Left lung (tissue), 10 donors: ENCODE measurements around the gene MADD. TPM values are rescaled to one million over a fixed set of nuclear protein-coding genes. Genes with fewer than 3 reads are reported as not detected.

Experiments used
- ATAC-seq: fragments of 200-7000 bp; cut with Tn5 transposase; one replicate; pipeline ENCODE4 v1.9.1; 2020; ENCODE audit warnings: moderate library complexity
- DNase-seq, 4 donors: peaks; one replicate each; pipeline ENCODE4 v3.0.0-alpha.2; 2013 to 2020
- H3K27ac ChIP-seq, 2 donors: fragments of 200-600 bp; sonication (generic) in 1 of 2; one replicate each; pipeline versions ENCODE4 v1.5.0 to v1.8.0; 2020 to 2021
- H3K27me3 ChIP-seq, 2 donors: fragments of 200-600 bp; sonication (generic) in 1 of 2; one replicate each; pipeline versions ENCODE4 v1.5.0 to v1.8.0; 2020 to 2021
- H3K36me3 ChIP-seq, 2 donors: fragments of 200-600 bp; sonication (generic) in 1 of 2; one replicate each; pipeline versions ENCODE4 v1.5.0 to v1.8.0; 2020 to 2021
- H3K4me1 ChIP-seq, 2 donors: fragments of 200-600 bp; one replicate each; pipeline ENCODE4 v1.8.0; 2021
- H3K4me3 ChIP-seq, 2 donors: fragments of 200-600 bp; sonication (generic) in 1 of 2; one replicate each; pipeline versions ENCODE4 v1.5.0 to v1.8.0; 2020 to 2021; ENCODE audit warnings: mild to moderate bottlenecking in 1 of 2
- H3K9me3 ChIP-seq, 2 donors: fragments of 200-600 bp; sonication (generic) in 1 of 2; one replicate each; pipeline versions ENCODE4 v1.5.0 to v1.8.0; 2020 to 2021
- intact Hi-C, 2 donors: fragments of 100-400 bp; cut with DNase I; formaldehyde crosslinking; loops; one replicate each; pipeline versions ENCODE4 v1.11.2 to v1.14.2; 2022
- polyA plus RNA-seq, 6 donors: library from polyadenylated mRNA; unstranded; fragments of 120-200 nt; gene quantifications; one replicate each; pipeline ENCODE4 v1.2.1, GENCODE V29; 2013; ENCODE audit not compliant: insufficient read length in 6 of 6
- total RNA-seq, 2 donors: library from RNA; stranded (reverse); fragmentation: NEBNext Ultra II Directional; extraction: Animal tissue kit (Norgen Biotek cat#: 25700); gene quantifications; one replicate each; pipeline ENCODE4 v1.2.1, GENCODE V29; 2021
- TF ChIP-seq, protein P1 (sequence below), 2 donors: fragments of 200-600 bp; sonication (generic) in 1 of 2; IDR thresholded peaks; one replicate each; pipeline versions ENCODE4 v1.5.0 to v1.8.0; 2021; ENCODE audit warnings: antibody characterized with exemption in 2 of 2
- donor health status: DM: no; HTN: yes; CAD: no.
- donor health status: DM: no; HTN: no; CAD: no.

Gene MADD
- total and polyA plus RNA-seq, 8 donors = 33.0 to 53.8 (median 51.9) TPM

DNA sequence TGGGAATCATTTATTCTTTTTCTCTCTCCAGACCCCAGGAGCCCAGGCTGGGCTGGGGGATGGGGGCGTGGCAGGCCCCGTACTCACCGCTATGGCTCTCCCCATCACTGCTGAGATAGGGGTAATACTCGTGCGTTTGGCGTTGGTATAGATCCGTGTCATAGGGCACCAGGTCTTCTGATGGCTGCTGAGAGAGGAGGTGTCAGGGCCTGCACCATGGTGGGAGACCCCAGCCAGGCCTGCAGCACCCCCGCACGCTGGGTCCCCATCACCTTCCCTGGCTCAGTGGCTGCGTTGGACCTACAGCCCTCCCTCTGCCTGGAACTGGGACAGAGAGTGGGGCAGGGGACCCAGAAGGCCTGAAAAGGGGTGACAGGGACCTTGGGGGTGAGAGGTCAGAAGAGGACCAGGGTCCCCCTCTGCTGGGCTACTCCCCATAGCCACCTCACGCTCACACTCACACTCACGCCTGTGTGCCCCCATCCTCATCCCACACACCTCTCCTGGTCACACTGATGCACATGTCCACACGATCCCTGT lies 105.7 kb downstream of the MADD start:
- Histone ChIP-seq H3K4me3 (peak overlapping the region in 1 of 2 donors; percentile 67), H3K27me3 (no peaks in the 10 kb centered on the region), H3K27ac (peak overlapping the region in 1 of 2 donors; percentile 93), H3K36me3 (peaks cover 0 to 55% of the 10 kb centered on the region in 2 donors), H3K9me3 (no peaks in the 10 kb centered on the region), H3K4me1 (peaks cover 0 to 48% of the 10 kb centered on the region in 2 donors)
- DNase-seq (no peak), ATAC-seq (no peak)
- intact Hi-C loops = loop anchor here in 1 of 2 donors (10.0 kb wide), 1 partner anchor 79 kb away; no protein-coding TSS in a partner anchor
- TF ChIP-seq, protein P1, sequence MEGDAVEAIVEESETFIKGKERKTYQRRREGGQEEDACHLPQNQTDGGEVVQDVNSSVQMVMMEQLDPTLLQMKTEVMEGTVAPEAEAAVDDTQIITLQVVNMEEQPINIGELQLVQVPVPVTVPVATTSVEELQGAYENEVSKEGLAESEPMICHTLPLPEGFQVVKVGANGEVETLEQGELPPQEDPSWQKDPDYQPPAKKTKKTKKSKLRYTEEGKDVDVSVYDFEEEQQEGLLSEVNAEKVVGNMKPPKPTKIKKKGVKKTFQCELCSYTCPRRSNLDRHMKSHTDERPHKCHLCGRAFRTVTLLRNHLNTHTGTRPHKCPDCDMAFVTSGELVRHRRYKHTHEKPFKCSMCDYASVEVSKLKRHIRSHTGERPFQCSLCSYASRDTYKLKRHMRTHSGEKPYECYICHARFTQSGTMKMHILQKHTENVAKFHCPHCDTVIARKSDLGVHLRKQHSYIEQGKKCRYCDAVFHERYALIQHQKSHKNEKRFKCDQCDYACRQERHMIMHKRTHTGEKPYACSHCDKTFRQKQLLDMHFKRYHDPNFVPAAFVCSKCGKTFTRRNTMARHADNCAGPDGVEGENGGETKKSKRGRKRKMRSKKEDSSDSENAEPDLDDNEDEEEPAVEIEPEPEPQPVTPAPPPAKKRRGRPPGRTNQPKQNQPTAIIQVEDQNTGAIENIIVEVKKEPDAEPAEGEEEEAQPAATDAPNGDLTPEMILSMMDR (IDR thresholded peaks at IDR 0.05) = no peak

DNA sequence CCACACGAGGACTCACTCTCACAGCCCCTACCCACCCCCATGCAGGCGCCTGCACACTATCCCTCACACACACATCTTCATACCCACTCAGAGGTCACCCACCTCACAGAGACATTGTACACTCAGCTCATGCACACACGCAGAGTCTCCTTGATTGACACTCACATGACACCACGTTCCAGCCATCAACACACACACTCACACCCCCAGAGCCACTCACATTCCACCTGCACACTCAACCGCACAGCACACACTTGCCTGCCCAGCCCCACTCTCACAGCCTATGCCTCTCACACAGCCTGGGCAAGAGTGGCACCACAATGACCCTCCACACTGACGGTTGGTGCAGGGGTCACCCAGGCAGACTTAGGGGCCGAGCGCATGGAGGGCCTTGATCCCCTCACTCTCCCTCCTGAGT lies 106.2 kb downstream of the MADD start:
- peak overlapping the region in 1 of 2 donors; percentile 93 for H3K27ac ChIP-seq

DNA sequence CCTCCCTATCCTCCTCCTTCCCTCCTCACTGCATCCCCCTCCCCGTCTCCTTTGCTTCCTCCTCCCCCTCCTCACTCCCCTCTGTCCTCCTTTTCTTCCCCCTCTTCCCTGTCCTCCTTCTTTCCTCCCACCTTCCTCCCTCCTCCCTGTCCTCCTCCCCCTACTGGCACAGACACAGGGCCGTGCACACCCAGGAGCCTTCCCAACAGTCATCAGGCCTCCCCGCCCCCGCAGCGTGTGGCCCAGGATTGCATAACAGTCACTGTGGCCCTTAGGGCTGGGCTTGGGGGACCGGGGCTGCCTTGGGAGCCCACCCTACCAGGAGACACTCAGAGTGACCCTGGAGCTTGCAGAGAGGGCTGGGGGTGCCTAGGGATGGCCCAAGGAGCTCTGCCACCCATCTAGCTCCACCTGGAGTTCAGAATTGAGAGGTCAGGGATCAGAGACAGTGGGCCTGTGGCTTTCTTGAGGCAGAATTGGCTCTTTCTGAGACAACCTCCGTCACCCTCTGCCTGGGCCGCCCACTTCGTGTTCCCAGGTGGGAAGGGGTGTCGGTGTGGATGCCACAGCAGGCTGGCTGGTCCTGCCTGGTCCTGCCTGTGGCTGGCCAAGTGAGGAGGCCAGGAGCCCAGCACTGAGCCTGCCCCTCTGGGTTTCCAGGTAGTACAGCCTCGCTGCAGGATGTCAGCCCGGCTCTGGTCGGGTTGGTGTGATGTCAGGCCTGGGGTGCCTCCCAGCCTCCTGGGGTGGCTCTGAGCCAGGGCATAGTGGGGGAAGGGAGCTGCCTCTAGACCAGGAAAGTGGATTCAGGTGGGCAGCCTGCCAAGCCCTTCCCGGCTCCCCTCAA lies 106.8 kb downstream of the MADD start:
- peaks cover 0 to 43% of the 10 kb centered on the region in 2 donors for H3K4me1 ChIP-seq
- peak in 2 of 4 donors; percentile 84 to 94 for DNase-seq
- TF ChIP-seq, protein P1 (IDR thresholded peaks at IDR 0.05) = no peak
- intact Hi-C loops = loop anchor here in 1 of 2 donors (10.0 kb wide), 1 partner anchor 78 kb away; no protein-coding TSS in a partner anchor
- peak; percentile 71 for ATAC-seq
- peaks cover 0 to 44% of the 10 kb centered on the region in 2 donors for H3K36me3 ChIP-seq
- H3K9me3 ChIP-seq = no peaks in the 10 kb centered on the region
- peak overlapping the region; percentile 65 to 93 for H3K27ac ChIP-seq
- H3K27me3 ChIP-seq = no peaks in the 10 kb centered on the region
- peak overlapping the region; percentile 16 to 67 for H3K4me3 ChIP-seq

More for the DNA sequence above, 106.2 kb downstream of the MADD start:
- ATAC-seq (peak; percentile 5), DNase-seq (no peak)
- H3K9me3 ChIP-seq = no peaks in the 10 kb centered on the region
- H3K36me3 ChIP-seq = peaks cover 0 to 50% of the 10 kb centered on the region in 2 donors
- H3K27me3 ChIP-seq = no peaks in the 10 kb centered on the region
- intact Hi-C loops = loop anchor here in 1 of 2 donors (10.0 kb wide), 1 partner anchor 79 kb away; no protein-coding TSS in a partner anchor
- peak overlapping the region; percentile 16 to 67 for H3K4me3 ChIP-seq
- TF ChIP-seq, protein P1 (IDR thresholded peaks at IDR 0.05) = no peak
- H3K4me1 ChIP-seq = peaks cover 0 to 43% of the 10 kb centered on the region in 2 donors

DNA sequence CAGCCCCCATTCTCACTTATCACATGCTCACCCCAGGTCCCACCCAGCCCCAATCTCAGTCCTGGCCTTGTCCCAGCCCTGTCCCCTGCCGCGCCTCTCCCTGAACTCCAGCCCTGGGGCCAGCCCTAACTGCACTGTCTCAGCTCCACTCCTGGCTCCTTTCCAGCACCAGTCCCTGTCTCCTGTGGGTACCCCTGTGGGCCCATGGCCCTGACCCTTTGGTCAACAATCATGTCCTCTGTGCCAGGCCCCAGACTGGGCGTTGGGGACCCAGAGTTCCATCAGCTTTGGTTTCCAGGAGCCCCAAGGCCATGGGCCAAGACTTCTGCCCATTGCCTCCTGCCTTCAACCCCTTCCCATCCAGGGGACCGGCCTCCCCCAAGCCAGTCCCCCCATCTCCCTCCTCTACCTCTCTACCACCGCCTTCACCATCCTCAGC lies 107.7 kb downstream of the MADD start:
- Histone ChIP-seq H3K4me1 (peaks cover 0 to 39% of the 10 kb centered on the region in 2 donors), H3K9me3 (no peaks in the 10 kb centered on the region), H3K36me3 (peaks cover 0 to 41% of the 10 kb centered on the region in 2 donors), H3K4me3 (peak overlapping the region; percentile 16 to 67), H3K27me3 (no peaks in the 10 kb centered on the region), H3K27ac (peak overlapping the region; percentile 65 to 93)
- ATAC-seq (peak; percentile 21), DNase-seq (peak in 2 of 4 donors; percentile 55 to 79)
- TF ChIP-seq, protein P1 (IDR thresholded peaks at IDR 0.05) = no peak
- intact Hi-C loops = loop anchor here in 1 of 2 donors (10.0 kb wide), 1 partner anchor 77 kb away; no protein-coding TSS in a partner anchor
